ENCODE results near the gene LRRC51.

GRCh38 chr11:72085621-72086351, 5.1 kb downstream of the LRRC51 start:
- TF ChIP-seq POLR2A (IDR thresholded peaks at IDR 0.05; ENCODE audit: low read depth, low read length) (no peak), NFE2L2 (IDR thresholded peaks at IDR 0.05; ENCODE audit: low read depth, low read length) (no peak), RAD21 (IDR thresholded peaks at IDR 0.05; ENCODE audit: low read length) (no peak), RCOR1 (IDR thresholded peaks at IDR 0.05; ENCODE audit: insufficient replicate concordance, low read length) (no peak), CEBPB (IDR thresholded peaks at IDR 0.05; ENCODE audit: low read depth, low read length) (no peak), CTCF (conservative IDR thresholded peaks at IDR 0.05; ENCODE audit: low read depth, low read length) (no peak), CHD1 (IDR thresholded peaks at IDR 0.05; ENCODE audit: low read depth, low read length) (no peak), SMC3 (IDR thresholded peaks at IDR 0.05; ENCODE audit: low read depth, low read length) (no peak), MXI1 (IDR thresholded peaks at IDR 0.05; ENCODE audit: borderline replicate concordance, low read depth, low read length) (no peak), RFX5 (IDR thresholded peaks at IDR 0.05; ENCODE audit: low read depth, low read length) (no peak)
- TF ChIP-seq, protein P1, sequence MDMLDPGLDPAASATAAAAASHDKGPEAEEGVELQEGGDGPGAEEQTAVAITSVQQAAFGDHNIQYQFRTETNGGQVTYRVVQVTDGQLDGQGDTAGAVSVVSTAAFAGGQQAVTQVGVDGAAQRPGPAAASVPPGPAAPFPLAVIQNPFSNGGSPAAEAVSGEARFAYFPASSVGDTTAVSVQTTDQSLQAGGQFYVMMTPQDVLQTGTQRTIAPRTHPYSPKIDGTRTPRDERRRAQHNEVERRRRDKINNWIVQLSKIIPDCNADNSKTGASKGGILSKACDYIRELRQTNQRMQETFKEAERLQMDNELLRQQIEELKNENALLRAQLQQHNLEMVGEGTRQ (IDR thresholded peaks at IDR 0.05; ENCODE audit: low read depth, low read length), result 0 out of 2 replicates have a peak, but pooled peaks have one; percentile 17
